ENCODE measurements around the gene FHL2. TPM values are rescaled to one million over a fixed set of nuclear protein-coding genes. Genes with fewer than 3 reads are reported as not detected.

The FHL2 gene
- total and polyA plus RNA-seq, 2 of the 13 experiments (the other 11 are each of a cell fraction or from before 2014, with no cell fraction given), result 1.9 to 74.8 TPM

- TF ChIP-seq DMTF1 (CRISPR knock-in tag; IDR thresholded peaks at IDR 0.05) (no peak), ZNF562 (CRISPR knock-in tag; IDR thresholded peaks at IDR 0.05; ENCODE audit: borderline replicate concordance) (no peak), PHB2 (IDR thresholded peaks at IDR 0.05; ENCODE audit: partially characterized antibody) (no peak), FOXC1 (CRISPR knock-in tag; IDR thresholded peaks at IDR 0.05; ENCODE audit: borderline replicate concordance) (peak; percentile 58), MTA3 (CRISPR knock-in tag; IDR thresholded peaks at IDR 0.05) (no peak), CREB1 (IDR thresholded peaks at IDR 0.05) (peak; percentile 99), CREB1 (CRISPR knock-in tag; IDR thresholded peaks at IDR 0.05) (peak; percentile 99), ZNF234 (CRISPR knock-in tag; conservative IDR thresholded peaks at IDR 0.05) (no peak), ZNF235 (CRISPR knock-in tag; IDR thresholded peaks at IDR 0.05; ENCODE audit: borderline replicate concordance) (no peak), KLF11 (CRISPR knock-in tag; IDR thresholded peaks at IDR 0.05) (peak; percentile 45; the same call in 1 of the 2 replicates), ZSCAN20 (CRISPR knock-in tag; IDR thresholded peaks at IDR 0.05; ENCODE audit: borderline replicate concordance) (no peak), TOE1 (CRISPR knock-in tag; IDR thresholded peaks at IDR 0.05) (no peak), SNAPC2 (CRISPR knock-in tag; IDR thresholded peaks at IDR 0.05) (peak; percentile 76; the same call in 1 of the 2 replicates), ZNF652 (CRISPR knock-in tag; IDR thresholded peaks at IDR 0.05; ENCODE audit: borderline replicate concordance, low read depth) (no peak), ZFP90 (CRISPR knock-in tag; IDR thresholded peaks at IDR 0.05; ENCODE audit: borderline replicate concordance) (no peak), ZNF615 (CRISPR knock-in tag; IDR thresholded peaks at IDR 0.05; ENCODE audit: borderline replicate concordance) (no peak), ZNF788 (CRISPR knock-in tag; IDR thresholded peaks at IDR 0.05; ENCODE audit: borderline replicate concordance) (no peak; the same call in 1 of the 2 replicates), GTF2F1 (IDR thresholded peaks at IDR 0.05; ENCODE audit: low read length) (no peak), ZNF383 (CRISPR knock-in tag; IDR thresholded peaks at IDR 0.05; ENCODE audit: borderline replicate concordance) (no peak), ZNF558 (CRISPR knock-in tag; IDR thresholded peaks at IDR 0.05; ENCODE audit: borderline replicate concordance) (no peak), KDM2A (CRISPR knock-in tag; IDR thresholded peaks at IDR 0.05; ENCODE audit: borderline replicate concordance, low read depth) (peak; percentile 89), TBX3 (IDR thresholded peaks at IDR 0.05; ENCODE audit: borderline replicate concordance) (no peak), RNF2 (conservative IDR thresholded peaks at IDR 0.05; ENCODE audit: low read depth) (peak; percentile 75), NBN (conservative IDR thresholded peaks at IDR 0.05) (no peak), ASH2L (IDR thresholded peaks at IDR 0.05; ENCODE audit: insufficient read length, low read depth, low read length) (peak; percentile 100)
- TF ChIP-seq, protein P1, sequence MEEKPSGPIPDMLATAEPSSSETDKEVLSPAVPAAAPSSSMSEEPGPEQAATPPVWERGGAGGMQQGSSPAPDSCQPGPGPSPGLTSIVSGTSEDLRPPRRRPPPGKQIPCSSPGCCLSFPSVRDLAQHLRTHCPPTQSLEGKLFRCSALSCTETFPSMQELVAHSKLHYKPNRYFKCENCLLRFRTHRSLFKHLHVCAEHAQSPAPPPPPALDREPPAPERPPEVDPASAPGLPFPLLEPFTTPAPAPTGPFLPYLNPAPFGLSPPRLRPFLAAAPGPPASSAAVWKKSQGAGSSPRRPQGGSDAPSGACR (CRISPR knock-in tag; IDR thresholded peaks at IDR 0.05), result peak; percentile 55; the same call in 1 of the 2 replicates
- TF ChIP-seq, protein P2, sequence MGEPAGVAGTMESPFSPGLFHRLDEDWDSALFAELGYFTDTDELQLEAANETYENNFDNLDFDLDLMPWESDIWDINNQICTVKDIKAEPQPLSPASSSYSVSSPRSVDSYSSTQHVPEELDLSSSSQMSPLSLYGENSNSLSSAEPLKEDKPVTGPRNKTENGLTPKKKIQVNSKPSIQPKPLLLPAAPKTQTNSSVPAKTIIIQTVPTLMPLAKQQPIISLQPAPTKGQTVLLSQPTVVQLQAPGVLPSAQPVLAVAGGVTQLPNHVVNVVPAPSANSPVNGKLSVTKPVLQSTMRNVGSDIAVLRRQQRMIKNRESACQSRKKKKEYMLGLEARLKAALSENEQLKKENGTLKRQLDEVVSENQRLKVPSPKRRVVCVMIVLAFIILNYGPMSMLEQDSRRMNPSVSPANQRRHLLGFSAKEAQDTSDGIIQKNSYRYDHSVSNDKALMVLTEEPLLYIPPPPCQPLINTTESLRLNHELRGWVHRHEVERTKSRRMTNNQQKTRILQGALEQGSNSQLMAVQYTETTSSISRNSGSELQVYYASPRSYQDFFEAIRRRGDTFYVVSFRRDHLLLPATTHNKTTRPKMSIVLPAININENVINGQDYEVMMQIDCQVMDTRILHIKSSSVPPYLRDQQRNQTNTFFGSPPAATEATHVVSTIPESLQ (CRISPR knock-in tag; conservative IDR thresholded peaks at IDR 0.05), result 0 out of 2 replicates have a peak, but pooled peaks have one; percentile 59
These were observed 61.5 kb downstream of the FHL2 start, which contains the start of gene C2orf49 (continued) for GRCh38 chr2:105337122-105338019.

Measured in HepG2 (cell line).